Measurements from ENCODE around the gene IGSF22. TPM values are rescaled to one million over a fixed set of nuclear protein-coding genes. Genes with fewer than 3 reads are reported as not detected.

Gene IGSF22
- total RNA-seq, 1 donor from 2014 or later, result 2.3 TPM

GRCh38 chr11:18730020-18730419, 4.0 kb upstream of the IGSF22 start:
- H3K9me3 ChIP-seq, result no peaks in the 10 kb centered on the region
- TF ChIP-seq CTCF (IDR thresholded peaks at IDR 0.05), result no peak
- no peak for DNase-seq
- H3K27ac ChIP-seq, result no peak overlapping the region
- no peaks in the 10 kb centered on the region for H3K36me3 ChIP-seq
- no peak for ATAC-seq
- peaks cover 7% of the 10 kb centered on the region for H3K4me1 ChIP-seq
- intact Hi-C loops (cut with DNase I), result no loop called here
- H3K4me3 ChIP-seq, result no peak overlapping the region
- no peaks in the 10 kb centered on the region for H3K27me3 ChIP-seq (ENCODE audit: low read depth)

- Histone ChIP-seq H3K27me3 (ENCODE audit: low read depth) (no peaks in the 10 kb centered on the region), H3K27ac (no peak overlapping the region), H3K9me3 (no peaks in the 10 kb centered on the region), H3K36me3 (no peaks in the 10 kb centered on the region), H3K4me3 (no peak overlapping the region), H3K4me1 (peaks cover 7% of the 10 kb centered on the region)
- intact Hi-C loops (cut with DNase I), result no loop called here
- ATAC-seq (no peak), DNase-seq (no peak)
- no peak for TF ChIP-seq CTCF (IDR thresholded peaks at IDR 0.05)
Measured at GRCh38 chr11:18729426-18729825, 3.4 kb upstream of the IGSF22 start.

GRCh38 chr11:18728658-18729057, 2.7 kb upstream of the IGSF22 start:
- Histone ChIP-seq H3K36me3 (no peaks in the 10 kb centered on the region), H3K4me3 (no peak overlapping the region), H3K9me3 (no peaks in the 10 kb centered on the region), H3K27me3 (ENCODE audit: low read depth) (no peaks in the 10 kb centered on the region), H3K27ac (no peak overlapping the region), H3K4me1 (peaks cover 7% of the 10 kb centered on the region)
- TF ChIP-seq CTCF (IDR thresholded peaks at IDR 0.05), result no peak
- DNase-seq, result no peak
- no peak for ATAC-seq
- intact Hi-C loops (cut with DNase I), result no loop called here

- Histone ChIP-seq H3K27ac (no peak overlapping the region), H3K9me3 (no peaks in the 10 kb centered on the region), H3K4me1 (peaks cover 7% of the 10 kb centered on the region), H3K36me3 (no peaks in the 10 kb centered on the region), H3K4me3 (no peak overlapping the region), H3K27me3 (ENCODE audit: low read depth) (no peaks in the 10 kb centered on the region)
- intact Hi-C loops (cut with DNase I), result no loop called here
- DNase-seq (no peak), ATAC-seq (peak; percentile 31 to 63)
- TF ChIP-seq CTCF (IDR thresholded peaks at IDR 0.05), result peak; percentile 73
Measured at GRCh38 chr11:18727479-18728236, 1.7 kb upstream of the IGSF22 start.

GRCh38 chr11:18723991-18724390, 2.0 kb downstream of the IGSF22 start:
- no peaks in the 10 kb centered on the region for H3K9me3 ChIP-seq
- no peak for TF ChIP-seq CTCF (IDR thresholded peaks at IDR 0.05)
- no peaks in the 10 kb centered on the region for H3K27me3 ChIP-seq (ENCODE audit: low read depth)
- ATAC-seq (no peak), DNase-seq (no peak)
- no peak overlapping the region for H3K27ac ChIP-seq
- peaks cover 25% of the 10 kb centered on the region for H3K4me1 ChIP-seq
- H3K4me3 ChIP-seq, result no peak overlapping the region
- intact Hi-C loops (cut with DNase I), result no loop called here
- no peaks in the 10 kb centered on the region for H3K36me3 ChIP-seq
